RWPE1 (cell line): ENCODE results near the gene CYP4A22.

Experiments
- CTCF ChIA-PET: fragments of 350-600 bp; sonication (Branson Sonifier 250); formaldehyde crosslinking; extraction: SDS; loops from one replicate; lab custom pipeline; 2021; lab: Yijun Ruan, JAX
- POLR2A ChIA-PET: fragments of 400-600 bp; formaldehyde crosslinking; extraction: SDS; loops from one replicate; lab custom pipeline; 2020; ENCODE audit warnings: antibody characterized with exemption; ENCODE audit not compliant: low non-redundant PET; lab: Yijun Ruan, JAX
- DNase-seq: peaks from one replicate; pipeline ENCODE4 v3.0.0; 2012; ENCODE audit warnings: low spot score
- H3K27ac ChIP-seq: fragments of 450-650 bp; 2 replicates; pipeline ENCODE4 v1.5.1; 2017
- CTCF ChIP-seq: fragments of 450-650 bp; conservative IDR thresholded peaks from 2 replicates; pipeline ENCODE4 v1.5.1; 2017; ENCODE audit warnings: low read depth, mild to moderate bottlenecking

The CYP4A22 gene

DNA sequence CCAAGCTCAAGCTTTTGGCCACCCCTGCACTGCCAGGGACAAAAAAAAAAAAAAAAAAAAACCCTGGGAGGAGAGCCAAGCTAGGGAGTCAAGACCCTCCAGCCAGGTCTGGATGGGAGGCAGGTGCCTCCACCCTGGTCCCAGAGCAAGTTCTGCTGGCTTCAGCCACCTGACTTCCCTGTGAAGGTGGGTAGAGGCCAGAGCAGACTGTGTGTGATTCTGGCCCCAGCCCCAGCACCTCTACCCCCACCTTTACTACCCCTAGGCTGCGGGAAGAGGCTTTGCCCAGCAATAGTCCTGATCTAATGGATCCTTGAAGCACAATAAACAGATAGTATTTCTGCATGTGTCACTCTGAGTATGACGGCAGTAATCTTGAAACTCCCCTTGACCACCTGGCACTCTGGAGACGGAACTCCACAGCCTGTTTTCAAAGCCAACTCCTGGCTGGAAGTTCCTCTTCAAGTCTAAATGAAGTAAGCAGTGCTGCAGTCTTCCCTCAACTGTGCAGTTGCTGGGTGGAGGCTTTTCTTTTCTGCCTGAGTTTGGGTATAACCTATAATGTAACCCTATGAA, 42.8 kb downstream of the CYP4A22 start:
- ChIA-PET POLR2A (interaction anchor here (0.9 kb wide), 1 partner anchor 10 kb away, joined by 3 read pairs; the partner anchor contains the start of gene PDZK1IP1), CTCF (interaction anchor here (0.6 to 1.7 kb wide), 6 partner anchors 8 to 566 kb away, joined by 3 to 20 read pairs (median 10); partner anchors contain the start of gene PDZK1IP1)
- no peak for DNase-seq

GRCh38 chr1:47180603-47181094, 43.4 kb downstream of the CYP4A22 start:
- no peak for DNase-seq
- no peak for TF ChIP-seq CTCF
- CTCF ChIA-PET, result interaction anchor here (0.6 to 1.1 kb wide), 4 partner anchors 9 to 137 kb away, joined by 3 read pairs; partner anchors contain the start of gene PDZK1IP1
- POLR2A ChIA-PET, result no interaction called here
- H3K27ac ChIP-seq, result no peak overlapping the region

More for the DNA sequence above, 42.8 kb downstream of the CYP4A22 start:
- H3K27ac ChIP-seq, result no peak overlapping the region; the same call in 1 of the 2 replicates
- TF ChIP-seq CTCF, result no peak

GRCh38 chr1:47181095-47181954, 44.1 kb downstream of the CYP4A22 start:
- peak overlapping the region; percentile 49 for H3K27ac ChIP-seq
- no peak for DNase-seq
- ChIA-PET POLR2A (no interaction called here), CTCF (interaction anchor here (0.6 to 1.1 kb wide), 4 partner anchors 9 to 136 kb away, joined by 3 to 4 read pairs (median 3); partner anchors contain the start of gene PDZK1IP1)
- no peak for TF ChIP-seq CTCF

DNA sequence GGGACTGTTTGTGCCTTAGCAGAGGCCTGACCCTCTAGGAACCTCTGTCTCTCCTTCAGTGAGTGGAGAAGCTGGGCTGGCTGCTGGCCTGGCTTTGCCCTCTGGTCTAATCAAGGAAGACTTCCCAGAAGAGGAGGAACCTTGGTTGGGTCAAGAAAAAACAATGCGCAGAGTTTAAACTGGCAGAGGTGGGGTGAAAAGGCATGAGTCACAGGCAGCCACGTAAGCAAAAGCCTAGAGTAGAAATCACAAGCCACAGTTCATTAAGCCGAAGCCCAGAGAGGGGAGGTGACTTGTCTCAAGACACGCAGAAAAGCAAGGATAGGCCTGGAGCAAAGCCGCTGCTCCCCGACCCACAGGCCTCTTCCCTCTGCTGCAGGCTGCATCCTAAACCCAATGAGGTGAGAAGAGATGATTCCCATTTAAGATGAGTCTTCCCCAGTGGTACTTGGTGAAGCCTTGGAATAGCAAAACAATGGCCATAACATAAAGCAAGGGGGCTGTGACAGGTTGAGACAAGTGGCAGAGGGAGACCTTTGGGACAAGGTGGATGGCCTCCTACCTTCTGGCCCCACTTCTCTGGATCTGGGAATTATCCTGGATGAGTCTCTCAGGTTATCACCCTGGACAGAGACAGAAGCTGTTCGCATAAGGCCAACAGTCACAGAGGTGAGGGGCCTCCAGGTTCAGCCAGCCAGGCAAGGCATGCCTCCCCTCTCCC, 44.9 kb downstream of the CYP4A22 start:
- peak overlapping the region; percentile 49 for H3K27ac ChIP-seq
- POLR2A ChIA-PET, result no interaction called here
- CTCF ChIA-PET, result interaction anchor here (1.1 kb wide), 1 partner anchor 9 kb away, joined by 4 read pairs; no protein-coding TSS in a partner anchor
- no peak for TF ChIP-seq CTCF
- DNase-seq, result peak; percentile 49

DNA sequence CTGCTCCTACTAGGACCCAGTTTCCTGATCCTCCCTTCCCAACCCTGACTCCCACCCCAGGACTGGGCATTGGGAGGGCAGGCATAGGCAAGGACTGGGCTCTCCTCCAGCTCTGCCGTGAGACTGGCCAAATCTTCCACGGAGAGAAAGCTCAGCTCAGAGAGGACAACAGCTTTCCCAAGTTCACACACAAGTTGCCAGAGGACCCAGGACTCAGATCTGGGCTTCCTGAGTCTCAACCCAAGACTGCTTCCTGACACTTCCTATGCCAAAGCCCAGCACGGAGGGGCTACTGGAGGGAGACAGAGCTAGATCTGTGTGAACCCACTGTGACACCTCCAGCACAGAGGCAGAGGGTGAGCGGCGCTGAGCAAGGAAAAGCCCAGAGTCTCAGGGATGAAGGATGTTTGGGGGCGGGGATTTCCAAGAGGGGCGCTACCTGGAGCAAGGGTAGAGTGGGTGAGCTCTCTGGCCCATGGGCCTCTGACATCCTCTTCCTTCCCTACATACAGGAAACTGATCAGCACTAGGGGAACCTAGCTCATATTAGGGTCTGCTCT, 45.5 kb downstream of the CYP4A22 start:
- CTCF ChIA-PET, result interaction anchor here (1.1 to 1.2 kb wide), 2 partner anchors 8 to 10 kb away, joined by 3 to 4 read pairs; no protein-coding TSS in a partner anchor
- no peak for TF ChIP-seq CTCF
- no peak for DNase-seq

More for the DNA sequence above, 45.5 kb downstream of the CYP4A22 start:
- H3K27ac ChIP-seq, result peak overlapping the region; percentile 49
- POLR2A ChIA-PET, result no interaction called here
